HT1080 (cell line): ENCODE measurements around the gene TPPP2. TPM values are rescaled to one million over a fixed set of nuclear protein-coding genes. Genes with fewer than 3 reads are reported as not detected.

ENCODE experiments used
- DNase-seq: peaks from one replicate; pipeline ENCODE4 v3.0.0-alpha.2; 2015; ENCODE audit warnings: low read depth
- total RNA-seq: library from RNA; depleted of rRNA; stranded (reverse); fragments of >200 nt; shearing (Covaris generic); gene quantifications from 2 replicates; pipeline ENCODE4 v1.2.3, GENCODE V29; 2014

The TPPP2 gene
- total RNA-seq, 1 experiment from 2014 or later: not detected

GRCh38 chr14:21016413-21017190 lies 13.4 kb upstream of the TPPP2 start:
- no peak for DNase-seq

DNA sequence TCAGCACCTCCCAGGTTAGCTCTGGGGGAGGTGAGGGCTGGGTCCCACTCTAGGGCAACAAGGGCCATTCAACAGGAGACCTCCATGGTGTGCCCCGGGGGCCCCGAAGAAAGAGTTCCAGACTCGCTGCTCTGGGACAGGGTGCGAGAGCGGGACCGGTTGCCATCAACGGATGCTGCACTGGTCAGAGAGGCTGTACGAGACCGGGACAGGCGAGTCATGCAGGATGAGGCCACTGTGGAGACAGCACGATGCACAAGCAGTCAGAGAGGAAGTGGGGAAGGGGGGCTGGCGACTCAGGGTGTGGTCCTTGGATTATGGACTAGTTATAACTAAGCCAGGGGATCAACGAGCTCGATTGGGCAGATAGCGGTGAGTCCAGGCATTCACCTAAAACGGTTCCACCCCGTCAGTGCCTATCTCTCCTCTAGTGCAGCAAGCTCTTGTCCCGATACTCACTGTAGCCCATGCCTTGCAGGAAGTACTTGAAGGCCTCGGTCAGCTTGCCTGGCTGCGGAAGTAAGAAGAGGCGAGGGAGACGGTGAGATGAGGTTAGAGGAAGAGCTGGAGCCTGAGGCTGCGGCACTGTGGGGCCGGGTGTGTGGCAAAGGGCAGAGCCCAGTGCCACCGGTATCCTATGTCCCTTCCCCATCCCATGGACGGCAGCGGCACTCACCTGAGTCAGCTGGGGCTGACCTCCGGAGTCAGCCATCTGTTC lies 12.3 kb upstream of the TPPP2 start:
- DNase-seq: no peak

DNA sequence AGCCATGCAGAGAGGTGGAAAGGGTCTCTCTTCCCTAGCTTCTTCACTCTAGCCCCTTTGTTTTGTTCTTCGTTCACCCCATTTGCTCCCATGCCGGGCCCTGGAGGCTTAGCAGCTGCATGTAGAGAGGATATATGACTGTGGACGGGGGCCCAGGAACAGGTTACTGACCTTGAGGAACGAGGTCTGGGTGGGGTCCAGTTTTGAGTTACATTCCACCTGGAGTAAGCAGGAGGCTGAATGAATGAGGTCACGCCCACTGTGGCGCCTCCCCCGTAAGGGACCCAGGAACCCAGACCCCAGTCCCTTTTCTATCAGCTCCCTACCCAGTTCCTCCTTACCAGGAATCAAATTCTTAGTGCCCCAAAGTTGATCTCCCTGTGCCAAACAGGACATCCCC lies 11.7 kb upstream of the TPPP2 start:
- no peak for DNase-seq

DNA sequence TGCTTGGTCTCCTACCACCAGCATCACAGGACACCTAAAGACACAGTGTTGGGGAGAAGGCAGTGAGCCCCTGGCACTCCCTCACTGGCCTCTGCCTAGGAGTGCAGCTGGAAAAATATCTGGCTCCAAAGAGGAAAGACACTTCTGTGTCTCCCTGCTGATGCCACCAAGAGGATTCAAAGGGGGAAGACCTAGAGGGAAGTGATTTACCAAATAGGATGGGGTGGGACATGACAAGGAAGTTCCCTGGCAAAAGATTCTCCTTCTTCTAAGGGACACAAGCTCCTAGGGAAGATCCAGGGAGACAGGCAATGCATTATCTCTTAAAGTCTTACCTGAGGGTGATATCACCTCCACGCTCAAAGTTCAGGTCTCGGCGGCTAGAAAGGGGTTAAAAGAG lies 11.2 kb upstream of the TPPP2 start:
- DNase-seq: no peak

DNA sequence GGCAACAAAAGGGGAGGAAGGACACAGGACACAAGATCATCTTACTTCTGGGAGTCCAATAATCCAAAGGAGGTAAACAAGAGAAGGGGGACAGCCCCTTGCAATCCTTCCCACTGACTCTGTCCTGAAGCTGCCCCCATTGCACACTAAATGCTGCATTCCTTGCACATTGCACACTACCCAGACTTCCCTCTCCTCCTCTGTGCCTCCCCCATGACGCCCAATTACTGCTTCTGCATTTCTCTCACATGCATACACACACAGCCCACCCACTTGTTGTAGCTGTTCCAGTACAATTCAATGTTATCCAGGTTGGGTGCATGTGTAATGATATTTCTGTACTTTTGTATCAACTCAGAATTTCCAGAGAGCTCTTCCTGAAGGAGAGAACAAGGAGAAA lies 10.7 kb upstream of the TPPP2 start:
- DNase-seq: no peak

DNA sequence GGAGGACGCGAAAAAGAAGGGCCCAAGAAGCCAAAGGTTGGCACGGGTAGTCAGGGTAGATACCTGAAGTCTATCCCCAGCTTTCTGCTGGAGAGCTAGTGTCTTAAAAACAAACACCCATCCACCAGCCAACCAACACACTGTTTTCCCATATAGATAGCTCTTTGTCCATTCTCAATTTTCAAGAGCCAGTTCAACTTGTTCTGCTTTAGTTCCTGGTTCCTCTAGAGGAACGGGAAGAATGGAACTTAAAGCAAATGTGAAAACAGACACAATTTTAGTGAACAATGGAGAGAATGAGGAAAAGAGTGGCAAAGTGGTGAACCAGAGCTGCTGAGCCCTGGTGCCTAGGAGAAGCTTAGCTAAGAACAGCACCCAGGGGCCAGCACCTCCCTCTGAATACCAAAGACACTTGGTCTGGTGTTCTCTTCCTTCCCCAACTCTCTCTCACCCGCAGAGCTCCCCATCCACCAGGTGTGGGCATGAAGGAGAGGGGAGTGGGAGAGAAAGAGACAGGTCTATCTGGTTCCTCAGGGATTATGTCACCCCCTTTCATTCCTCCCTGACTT lies 9.0 kb upstream of the TPPP2 start:
- DNase-seq: no peak

DNA sequence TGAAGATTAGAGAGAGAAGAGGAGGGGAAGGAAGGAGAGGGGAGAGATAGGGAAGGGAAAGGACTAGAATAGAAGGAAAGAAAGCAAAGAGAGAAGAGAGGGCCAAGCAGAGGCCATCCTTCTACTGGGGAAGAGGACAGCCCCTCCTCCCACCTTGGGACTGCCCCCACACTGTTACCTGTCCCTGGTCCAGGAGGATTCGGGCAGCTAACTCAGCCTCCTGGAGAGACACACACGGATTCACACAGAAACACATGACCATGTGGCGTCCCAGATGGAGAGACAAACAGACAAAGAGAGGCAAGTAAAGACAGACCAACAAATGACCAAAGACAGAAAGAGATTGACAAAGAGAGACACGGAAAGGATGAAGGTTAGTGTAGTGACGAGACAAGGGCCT lies 7.3 kb upstream of the TPPP2 start:
- no peak for DNase-seq

- no peak for DNase-seq
Observed at GRCh38 chr14:21023174-21023573, 6.8 kb upstream of the TPPP2 start.

- no peak for DNase-seq
Observed at GRCh38 chr14:21023817-21024584, 6.0 kb upstream of the TPPP2 start.

DNA sequence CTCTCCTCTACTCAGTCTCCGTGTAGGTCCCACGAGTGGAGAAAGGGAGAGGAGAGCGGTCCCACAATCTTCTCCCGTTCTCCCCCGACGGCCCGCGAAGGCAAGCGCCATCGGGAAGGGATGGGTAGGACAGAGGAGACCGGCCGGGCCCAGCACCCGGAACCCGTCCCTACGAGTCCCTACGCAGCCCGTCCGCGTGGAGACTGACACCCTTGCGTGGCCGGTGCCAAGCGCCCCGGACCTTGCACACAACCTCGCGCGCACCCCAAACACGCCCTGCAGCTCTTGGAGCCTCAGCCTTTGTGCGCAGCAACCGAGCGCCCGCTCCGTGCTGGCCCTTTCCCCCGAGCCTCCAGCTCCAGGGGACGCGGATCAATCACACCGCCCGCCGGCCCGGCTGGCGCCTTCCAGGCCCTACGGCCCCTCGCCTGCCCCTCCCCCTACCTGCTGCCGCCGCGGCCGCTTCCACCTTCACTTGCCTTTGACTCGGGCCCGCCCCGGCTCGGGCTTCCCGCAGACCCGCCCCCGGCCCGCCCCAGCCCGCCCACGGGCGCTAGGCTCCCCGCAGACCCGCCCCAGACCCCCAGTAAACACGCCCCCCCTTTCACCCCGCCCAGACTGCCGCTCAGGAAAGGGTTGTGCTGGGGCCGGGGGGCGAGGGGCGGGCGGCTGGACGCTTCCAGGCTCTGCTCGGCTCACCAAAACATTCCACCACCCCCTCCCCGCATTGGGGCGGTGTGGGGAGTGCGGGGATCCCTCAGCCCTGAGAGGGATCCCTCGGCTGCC lies 5.2 kb upstream of the TPPP2 start, which contains the start of gene NDRG2:
NDRG2 (minus strand) TSS at position 477 of the 786 bp plus-strand sequence. CDS start 1,746 bp downstream, outside the sequence.
- no peak for DNase-seq

GRCh38 chr14:21025371-21026273 lies 4.4 kb upstream of the TPPP2 start:
- DNase-seq: no peak

DNA sequence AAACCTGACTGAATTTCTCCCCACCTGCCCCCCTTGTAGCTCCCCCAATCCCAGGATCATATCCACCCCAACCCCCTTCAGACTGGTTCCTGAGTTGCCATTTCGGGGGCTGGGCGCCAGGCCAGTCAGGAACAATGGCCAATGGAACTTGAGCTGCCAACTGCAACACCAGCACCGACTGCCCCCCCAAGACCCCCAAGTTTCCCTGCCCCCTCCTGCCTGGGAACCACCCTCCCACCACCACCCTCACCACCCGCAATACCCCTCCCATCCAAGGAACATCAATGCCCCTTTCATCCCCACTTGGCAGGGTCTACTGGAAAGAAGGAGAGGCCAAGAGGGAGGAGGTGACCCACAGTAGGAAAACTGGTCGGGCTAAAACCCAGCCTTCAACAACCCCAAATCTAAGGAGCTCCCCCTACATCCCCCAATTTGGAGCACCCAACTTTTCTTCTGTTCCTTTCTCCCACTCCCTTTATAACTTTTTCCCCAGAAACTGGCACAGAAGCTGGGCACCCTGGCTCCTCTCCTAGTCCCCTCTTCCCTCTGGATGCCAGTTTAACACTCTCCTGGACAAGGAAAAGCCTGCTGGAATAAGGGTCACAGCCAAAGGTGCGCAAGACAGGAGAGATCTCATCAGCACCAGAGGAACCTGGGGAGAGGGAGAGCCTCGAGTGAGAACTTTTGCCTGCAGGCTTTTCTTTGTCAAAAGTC lies 3.6 kb upstream of the TPPP2 start:
- no peak for DNase-seq

GRCh38 chr14:21026988-21027315 lies 3.1 kb upstream of the TPPP2 start:
- no peak for DNase-seq

DNA sequence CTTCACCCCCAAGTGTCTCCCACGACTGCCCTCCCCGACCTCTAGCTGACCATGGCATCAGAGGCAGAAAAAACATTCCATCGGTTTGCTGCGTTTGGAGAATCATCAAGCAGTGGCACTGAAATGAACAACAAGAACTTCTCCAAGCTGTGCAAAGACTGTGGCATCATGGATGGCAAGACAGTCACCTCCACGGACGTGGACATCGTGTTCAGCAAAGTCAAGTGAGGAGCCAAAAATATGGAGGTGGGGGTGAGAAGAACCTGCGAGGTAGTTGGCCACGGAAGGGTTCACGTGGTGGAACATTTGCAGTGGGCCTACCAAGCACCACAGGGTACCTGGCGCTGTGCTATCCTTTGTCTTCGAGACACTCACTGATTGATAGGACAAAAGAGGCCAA lies 514 bp downstream of the TPPP2 start:
- no peak for DNase-seq

DNA sequence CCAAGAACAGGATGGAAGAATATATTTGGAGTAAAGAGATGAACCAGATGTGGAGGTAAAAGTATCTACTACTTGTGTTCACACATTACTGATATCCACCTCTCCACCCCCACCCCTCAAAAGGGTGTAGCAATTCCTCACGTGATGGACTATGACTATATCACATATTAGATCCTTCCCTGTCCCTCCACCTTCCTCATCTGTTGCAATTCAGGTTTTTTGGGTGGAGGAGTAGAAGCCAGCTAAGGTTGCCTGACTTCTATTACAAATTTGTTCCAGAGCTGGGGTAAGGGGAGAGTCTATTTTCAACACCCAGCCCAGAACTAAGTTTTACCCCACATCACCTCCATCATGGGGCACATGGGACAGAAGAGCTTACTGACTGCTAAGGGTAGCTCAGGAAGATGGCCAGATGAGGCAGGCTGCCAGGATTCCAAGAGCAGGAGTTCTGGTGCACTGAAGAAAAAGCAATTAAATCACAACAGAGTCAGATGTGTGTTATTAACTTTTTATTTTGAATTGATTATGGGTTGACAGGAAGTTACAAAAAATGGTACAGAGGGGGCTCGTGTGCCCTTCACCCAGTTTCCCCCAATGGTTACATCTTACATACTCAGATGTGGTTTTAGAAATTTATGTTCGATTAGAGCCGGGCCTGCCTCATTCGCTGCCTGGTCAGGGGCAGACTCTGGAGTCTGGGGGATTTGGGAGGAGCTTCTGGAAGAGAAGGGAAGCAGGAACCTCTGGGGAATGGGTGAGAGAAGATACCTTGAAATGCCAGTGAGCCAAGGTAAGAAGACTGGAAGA lies 2.5 kb downstream of the TPPP2 start:
- no peak for DNase-seq

DNA sequence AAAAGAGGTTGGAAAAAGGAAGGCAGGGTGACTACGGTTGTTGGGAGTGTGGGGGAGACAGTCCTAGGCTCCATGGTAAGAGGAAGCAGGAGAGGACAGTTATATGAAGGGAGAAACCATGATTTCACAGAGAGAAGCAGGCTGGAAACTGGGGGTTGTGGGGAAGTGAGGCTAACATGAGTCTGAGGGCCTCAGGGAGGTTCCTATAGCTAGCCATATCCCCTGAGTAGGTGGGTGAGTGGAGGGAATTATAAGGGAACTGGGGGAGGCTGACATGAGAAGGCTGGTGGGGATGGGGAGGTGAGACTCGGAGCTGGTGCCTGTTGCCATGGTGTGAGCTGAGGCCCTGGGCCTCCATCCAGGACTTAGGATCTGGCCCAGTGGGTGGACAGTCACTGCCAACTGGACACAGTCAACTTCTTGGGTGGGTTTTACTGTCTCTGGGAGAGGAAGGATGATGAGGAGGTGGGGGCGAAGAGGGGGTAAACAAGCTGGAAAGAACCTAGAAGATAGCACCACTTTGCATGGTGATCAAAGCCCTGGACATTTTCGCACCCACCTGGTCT lies 3.2 kb downstream of the TPPP2 start:
- no peak for DNase-seq

- DNase-seq: no peak
Observed at GRCh38 chr14:21034707-21035106, 4.7 kb downstream of the TPPP2 start, which contains the start of gene RNASE13. TSS of gene RNASE13 (minus strand) at chr14:21034807. CDS start at chr14:21034288, 519 bp downstream.

DNA sequence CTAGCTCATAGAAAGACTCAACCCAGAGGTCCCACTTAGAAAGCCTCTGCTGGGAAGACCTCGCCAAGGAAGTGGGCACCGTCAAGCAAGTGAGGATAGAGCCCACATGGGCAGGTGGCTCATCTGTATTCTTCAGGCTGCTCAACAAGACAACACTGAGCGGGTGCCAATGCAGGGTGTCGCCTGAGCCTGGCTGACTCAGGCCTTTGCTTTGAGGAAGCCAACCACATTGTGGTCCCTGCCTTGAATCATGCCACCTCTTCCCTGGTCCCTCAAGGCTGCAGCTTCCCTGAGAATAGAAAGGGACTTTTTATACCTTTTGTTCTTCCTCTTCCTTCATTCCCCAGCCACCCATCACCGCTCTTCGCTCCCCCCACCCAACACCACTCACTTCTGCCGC lies 6.7 kb downstream of the TPPP2 start:
- peak; percentile 50 for DNase-seq
